GM23338 (cell line): ENCODE measurements around the gene SPRYD4.
"Not testable (repeated sequence)": the region's sequence is repeated elsewhere in the genome, so short reads cannot be mapped to it uniquely, and the experiment has no call there.

Experiments used
- CREB1 ChIP-seq: fragments of 250-450 bp; sonication (Bioruptor Pico); IDR thresholded peaks from 2 replicates; pipeline ENCODE4 v1.5.0; 2020; ENCODE audit warnings: low read depth, mild to moderate bottlenecking, moderate library complexity
- EZH2 ChIP-seq: fragments of 200-600 bp; sonication (generic); IDR thresholded peaks from one replicate; pipeline ENCODE4 v1.8.0; 2017; ENCODE audit warnings: antibody characterized with exemption, mild to moderate bottlenecking, low read depth; ENCODE audit not compliant: unreplicated experiment
- EZH2phosphoT487 ChIP-seq: fragments of 200-600 bp; sonication (generic); IDR thresholded peaks from one replicate; pipeline ENCODE4 v1.8.1; 2018; ENCODE audit warnings: antibody characterized with exemption; ENCODE audit not compliant: unreplicated experiment
- JUNB ChIP-seq: IDR thresholded peaks from one replicate; pipeline ENCODE4 v1.6.1; 2016; ENCODE audit warnings: antibody characterized with exemption; ENCODE audit not compliant: unreplicated experiment
- POLR2AphosphoS5 ChIP-seq: IDR thresholded peaks from 2 replicates; pipeline ENCODE4 v1.6.1; 2016; ENCODE audit warnings: antibody characterized with exemption, low read depth
- ZNF331 ChIP-seq: fragments of 250-450 bp; sonication (Bioruptor Pico); IDR thresholded peaks from 2 replicates; pipeline ENCODE4 v1.5.0; 2020; ENCODE audit warnings: low read depth, mild to moderate bottlenecking, moderate library complexity
- TF ChIP-seq, protein P1 (sequence below), 2 experiments: fragments of 200-600 bp in 1 of 2; sonication (generic) in 1 of 2; conservative IDR thresholded peaks; 2 replicates each; pipeline versions ENCODE4 v1.5.1 to v1.6.1; 2016 to 2017; ENCODE audit warnings: antibody characterized with exemption in 2 of 2, low read depth in 2 of 2, mild to moderate bottlenecking in 2 of 2, moderate library complexity in 1 of 2
- TF ChIP-seq, protein P2 (sequence below): IDR thresholded peaks from one replicate; pipeline ENCODE4 v1.6.1; 2018; ENCODE audit warnings: antibody characterized with exemption; ENCODE audit not compliant: unreplicated experiment
- TF ChIP-seq, protein P3 (sequence below): IDR thresholded peaks from 2 replicates; pipeline ENCODE4 v1.6.1; 2016; ENCODE audit warnings: antibody characterized with exemption

DNA sequence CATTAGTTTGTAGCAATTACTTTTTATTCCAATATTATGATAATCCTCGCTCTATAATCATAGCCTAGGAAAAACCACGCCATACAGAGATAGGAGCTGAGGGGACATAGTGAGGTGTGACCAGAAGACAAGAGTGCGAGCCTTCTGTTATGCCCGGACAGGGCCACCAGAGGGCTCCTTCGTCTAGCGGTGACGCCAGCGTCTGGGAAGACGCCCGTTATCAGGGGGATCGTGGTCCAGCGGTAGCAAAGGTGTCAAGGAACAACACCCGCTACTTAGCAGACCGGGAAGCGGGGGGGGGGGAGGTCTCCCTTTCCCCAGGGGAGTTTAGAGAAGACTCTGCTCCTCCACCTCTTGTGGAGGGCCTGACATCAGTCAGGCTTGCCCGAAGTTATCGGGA, 28.3 kb downstream of the SPRYD4 start:
- TF ChIP-seq, protein P1, sequence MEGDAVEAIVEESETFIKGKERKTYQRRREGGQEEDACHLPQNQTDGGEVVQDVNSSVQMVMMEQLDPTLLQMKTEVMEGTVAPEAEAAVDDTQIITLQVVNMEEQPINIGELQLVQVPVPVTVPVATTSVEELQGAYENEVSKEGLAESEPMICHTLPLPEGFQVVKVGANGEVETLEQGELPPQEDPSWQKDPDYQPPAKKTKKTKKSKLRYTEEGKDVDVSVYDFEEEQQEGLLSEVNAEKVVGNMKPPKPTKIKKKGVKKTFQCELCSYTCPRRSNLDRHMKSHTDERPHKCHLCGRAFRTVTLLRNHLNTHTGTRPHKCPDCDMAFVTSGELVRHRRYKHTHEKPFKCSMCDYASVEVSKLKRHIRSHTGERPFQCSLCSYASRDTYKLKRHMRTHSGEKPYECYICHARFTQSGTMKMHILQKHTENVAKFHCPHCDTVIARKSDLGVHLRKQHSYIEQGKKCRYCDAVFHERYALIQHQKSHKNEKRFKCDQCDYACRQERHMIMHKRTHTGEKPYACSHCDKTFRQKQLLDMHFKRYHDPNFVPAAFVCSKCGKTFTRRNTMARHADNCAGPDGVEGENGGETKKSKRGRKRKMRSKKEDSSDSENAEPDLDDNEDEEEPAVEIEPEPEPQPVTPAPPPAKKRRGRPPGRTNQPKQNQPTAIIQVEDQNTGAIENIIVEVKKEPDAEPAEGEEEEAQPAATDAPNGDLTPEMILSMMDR (conservative IDR thresholded peaks at IDR 0.05; ENCODE audit: low read depth in 2 of 2), result peak; percentile 20 to 62; a peak in 3 of 4 replicates
- not testable (repeated sequence) for TF ChIP-seq POLR2AphosphoS5; JUNB; CREB1 (CRISPR knock-in tag); EZH2; EZH2phosphoT487; ZNF331
- TF ChIP-seq, protein P2, sequence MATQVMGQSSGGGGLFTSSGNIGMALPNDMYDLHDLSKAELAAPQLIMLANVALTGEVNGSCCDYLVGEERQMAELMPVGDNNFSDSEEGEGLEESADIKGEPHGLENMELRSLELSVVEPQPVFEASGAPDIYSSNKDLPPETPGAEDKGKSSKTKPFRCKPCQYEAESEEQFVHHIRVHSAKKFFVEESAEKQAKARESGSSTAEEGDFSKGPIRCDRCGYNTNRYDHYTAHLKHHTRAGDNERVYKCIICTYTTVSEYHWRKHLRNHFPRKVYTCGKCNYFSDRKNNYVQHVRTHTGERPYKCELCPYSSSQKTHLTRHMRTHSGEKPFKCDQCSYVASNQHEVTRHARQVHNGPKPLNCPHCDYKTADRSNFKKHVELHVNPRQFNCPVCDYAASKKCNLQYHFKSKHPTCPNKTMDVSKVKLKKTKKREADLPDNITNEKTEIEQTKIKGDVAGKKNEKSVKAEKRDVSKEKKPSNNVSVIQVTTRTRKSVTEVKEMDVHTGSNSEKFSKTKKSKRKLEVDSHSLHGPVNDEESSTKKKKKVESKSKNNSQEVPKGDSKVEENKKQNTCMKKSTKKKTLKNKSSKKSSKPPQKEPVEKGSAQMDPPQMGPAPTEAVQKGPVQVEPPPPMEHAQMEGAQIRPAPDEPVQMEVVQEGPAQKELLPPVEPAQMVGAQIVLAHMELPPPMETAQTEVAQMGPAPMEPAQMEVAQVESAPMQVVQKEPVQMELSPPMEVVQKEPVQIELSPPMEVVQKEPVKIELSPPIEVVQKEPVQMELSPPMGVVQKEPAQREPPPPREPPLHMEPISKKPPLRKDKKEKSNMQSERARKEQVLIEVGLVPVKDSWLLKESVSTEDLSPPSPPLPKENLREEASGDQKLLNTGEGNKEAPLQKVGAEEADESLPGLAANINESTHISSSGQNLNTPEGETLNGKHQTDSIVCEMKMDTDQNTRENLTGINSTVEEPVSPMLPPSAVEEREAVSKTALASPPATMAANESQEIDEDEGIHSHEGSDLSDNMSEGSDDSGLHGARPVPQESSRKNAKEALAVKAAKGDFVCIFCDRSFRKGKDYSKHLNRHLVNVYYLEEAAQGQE, result not testable (repeated sequence)
- TF ChIP-seq, protein P3, sequence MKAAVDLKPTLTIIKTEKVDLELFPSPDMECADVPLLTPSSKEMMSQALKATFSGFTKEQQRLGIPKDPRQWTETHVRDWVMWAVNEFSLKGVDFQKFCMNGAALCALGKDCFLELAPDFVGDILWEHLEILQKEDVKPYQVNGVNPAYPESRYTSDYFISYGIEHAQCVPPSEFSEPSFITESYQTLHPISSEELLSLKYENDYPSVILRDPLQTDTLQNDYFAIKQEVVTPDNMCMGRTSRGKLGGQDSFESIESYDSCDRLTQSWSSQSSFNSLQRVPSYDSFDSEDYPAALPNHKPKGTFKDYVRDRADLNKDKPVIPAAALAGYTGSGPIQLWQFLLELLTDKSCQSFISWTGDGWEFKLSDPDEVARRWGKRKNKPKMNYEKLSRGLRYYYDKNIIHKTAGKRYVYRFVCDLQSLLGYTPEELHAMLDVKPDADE, result not testable (repeated sequence)
